ENCODE data around the gene CLEC9A.

- TF ChIP-seq POLR2A (IDR thresholded peaks at IDR 0.05; ENCODE audit: low read depth, low read length) (no peak), POLR2AphosphoS5 (IDR thresholded peaks at IDR 0.05; ENCODE audit: low read depth, low read length) (no peak)
These were observed 81.0 kb downstream of the CLEC9A start for GRCh38 chr12:10111451-10111850.
